Activated T-cell treated with anti-CD3 and anti-CD28 coated beads for 4 hours (primary cell): ENCODE measurements around the gene TREM2.
"Not testable (repeated sequence)": the region's sequence is repeated elsewhere in the genome, so short reads cannot be mapped to it uniquely, and the experiment has no call there.

Experiments used
- DNase-seq: peaks from one replicate; pipeline ENCODE4 v3.0.0-alpha.2; 2020

TREM2 gene

DNA sequence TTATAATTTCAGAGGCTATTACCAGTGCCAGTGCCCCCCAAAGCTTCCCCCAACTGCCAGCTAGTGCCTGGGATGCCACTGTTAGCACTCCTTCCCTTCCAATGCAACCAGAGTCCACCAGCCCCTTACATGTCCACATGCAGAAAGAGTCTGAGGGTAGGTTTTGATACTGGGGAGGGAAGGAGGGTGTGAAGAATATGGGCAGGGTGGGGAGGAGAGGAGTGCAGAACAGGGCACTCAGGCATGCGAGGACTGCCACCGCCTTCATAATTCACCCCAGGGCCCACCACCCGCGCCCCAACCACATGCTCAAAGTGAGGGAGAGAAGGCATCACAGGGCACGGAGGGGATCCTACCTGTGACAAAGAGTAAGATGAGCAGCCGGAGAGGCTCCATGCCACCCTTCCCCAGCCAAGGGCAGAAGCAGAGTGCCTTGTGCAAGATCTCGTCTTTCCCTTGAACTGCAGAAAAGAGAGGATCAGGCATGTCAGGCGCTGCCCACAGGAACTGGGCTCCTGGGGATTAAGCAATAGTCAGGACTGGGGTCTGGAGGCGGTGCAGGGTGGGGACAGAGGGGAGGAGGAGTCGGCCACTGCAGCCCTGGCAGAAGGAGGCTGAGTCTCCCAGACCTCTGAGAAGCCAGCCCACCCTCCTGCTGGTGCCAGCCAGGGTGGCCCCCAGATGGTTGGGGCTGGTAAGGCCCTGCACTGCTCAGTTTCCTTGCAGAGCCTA, at the start of gene TREM2:
Gene TREM2 (minus strand): TSS at position 430 of the 732 bp plus-strand sequence. CDS start 34 bp downstream, at position 396.
- DNase-seq = no peak

DNA sequence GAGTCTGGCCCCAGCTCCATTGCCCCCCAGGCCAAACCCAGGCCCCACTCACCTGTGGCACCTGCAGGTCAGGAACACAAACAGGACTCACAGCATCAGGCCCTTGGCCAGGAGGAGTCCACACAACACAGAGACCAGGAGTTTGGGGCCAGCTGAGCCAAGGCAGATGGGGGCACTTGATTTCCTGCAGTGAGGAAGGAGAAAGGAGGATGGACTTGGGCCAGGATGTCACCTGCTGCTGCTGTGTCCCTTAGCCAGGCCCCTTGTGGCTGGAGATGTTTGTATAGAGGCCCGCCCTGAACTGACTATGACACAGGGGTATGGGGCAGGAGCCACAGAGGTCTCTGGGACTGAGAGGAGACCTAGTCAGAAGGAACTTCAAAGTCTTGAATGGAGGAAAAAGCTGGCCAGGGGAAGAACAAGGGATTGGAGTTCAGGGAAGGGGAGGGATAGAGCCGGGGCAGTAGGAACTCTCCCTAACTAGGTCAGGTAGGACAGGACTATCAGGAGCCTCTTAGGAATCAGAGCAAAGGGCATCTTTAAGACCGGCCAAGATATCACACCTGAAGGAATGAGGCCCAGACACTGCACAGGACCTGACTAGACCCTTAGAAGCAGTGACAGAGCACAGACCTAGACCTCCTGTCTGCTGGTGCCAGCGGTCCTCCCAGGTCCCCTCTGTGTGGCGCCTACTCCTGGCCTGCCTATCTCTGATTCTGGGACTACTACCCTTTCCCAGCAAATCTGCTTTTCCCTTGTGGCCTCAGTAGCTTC, 46.8 kb upstream of the TREM2 start:
- DNase-seq = no peak

- DNase-seq = no peak
Observed at GRCh38 chr6:41208439-41209106, 45.7 kb upstream of the TREM2 start.

DNA sequence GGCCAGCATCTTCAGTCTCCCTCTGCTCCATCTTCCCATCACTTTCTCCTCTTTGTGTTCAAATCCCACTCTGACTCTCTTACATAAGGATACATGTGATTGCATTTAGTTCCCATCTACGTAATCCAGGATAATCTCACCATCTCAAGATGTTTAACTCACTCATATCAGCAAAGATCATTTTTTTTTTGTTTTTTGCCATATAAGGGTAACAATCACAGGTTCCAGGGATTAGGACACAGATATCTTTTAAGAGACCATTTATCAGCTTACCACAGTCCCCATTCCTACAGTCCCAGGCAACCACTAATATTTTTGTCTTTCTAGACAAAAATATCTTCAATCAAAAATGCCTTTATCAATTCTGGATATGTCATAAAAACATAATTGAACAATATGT, 41.2 kb upstream of the TREM2 start:
- no peak for DNase-seq

DNA sequence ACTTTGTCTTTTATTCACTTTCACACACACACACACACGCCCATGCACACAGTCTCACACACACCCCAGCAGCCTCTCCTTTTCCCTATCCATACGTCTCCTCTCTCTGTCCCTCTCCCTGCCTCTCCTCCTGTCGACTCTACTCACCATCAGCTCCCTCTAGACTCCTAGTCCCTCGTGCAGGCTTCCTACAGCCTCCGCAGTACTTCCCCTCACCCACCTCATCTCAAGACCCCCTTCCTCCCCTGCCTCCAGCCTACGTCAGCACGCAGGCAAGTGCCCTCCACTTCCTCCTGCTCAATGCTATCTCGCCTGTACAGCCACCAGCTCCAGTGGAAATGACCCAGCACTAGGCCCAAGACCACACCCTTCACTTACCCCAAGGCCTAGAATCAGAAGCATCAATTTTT, 38.9 kb upstream of the TREM2 start:
- DNase-seq = no peak

GRCh38 chr6:41200901-41201763, 38.2 kb upstream of the TREM2 start, which contains the start of gene TREML2:
Gene TREML2 (minus strand): TSS chr6:41201149. CDS start chr6:41201008, 141 bp downstream.
- no peak for DNase-seq

- peak; percentile 35 for DNase-seq
Observed at GRCh38 chr6:41200296-41200900, 37.5 kb upstream of the TREM2 start.

- no peak for DNase-seq
Observed at GRCh38 chr6:41199552-41200246, 36.8 kb upstream of the TREM2 start.

GRCh38 chr6:41197234-41197633, 34.3 kb upstream of the TREM2 start:
- DNase-seq = no peak

DNA sequence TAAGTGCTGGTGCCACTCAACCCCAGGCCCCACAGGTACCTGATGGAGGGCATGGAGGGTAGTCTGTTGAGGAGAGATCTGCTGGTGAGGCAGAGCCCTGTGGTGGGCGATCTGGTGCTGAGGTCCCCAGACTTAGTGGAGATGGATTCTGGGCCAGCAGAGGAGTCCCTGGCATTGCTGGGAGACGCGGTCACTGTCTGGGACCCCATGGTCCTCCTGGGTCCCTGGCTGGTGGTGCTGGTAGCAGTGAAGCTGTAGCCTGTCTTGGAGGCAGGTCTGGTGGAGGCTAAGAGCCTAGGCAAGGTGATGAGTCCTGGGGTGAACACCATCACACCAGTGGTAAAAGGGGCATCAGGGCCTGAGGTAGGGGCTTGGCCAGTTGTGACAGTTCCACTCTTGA, 31.5 kb upstream of the TREM2 start:
- no peak for DNase-seq

DNA sequence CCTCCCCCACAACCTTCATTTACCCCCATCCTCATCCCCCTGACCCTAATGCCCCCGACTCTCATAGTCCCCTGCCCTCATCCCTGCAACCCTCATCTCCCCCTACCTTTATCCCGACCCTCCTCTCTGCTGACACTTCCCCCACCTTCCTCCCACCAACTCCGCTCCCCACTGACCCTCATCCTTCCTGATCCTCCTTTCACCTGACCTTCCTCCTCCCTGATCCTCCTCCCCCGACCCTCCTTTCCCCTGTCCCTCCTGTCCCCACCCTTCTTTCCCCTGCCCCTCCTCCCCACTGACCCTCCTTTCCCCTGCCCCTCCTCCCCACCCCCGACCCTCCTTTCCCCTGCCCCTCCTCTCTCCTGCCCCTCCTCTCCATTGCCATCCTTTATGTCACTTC, 31.0 kb upstream of the TREM2 start:
- DNase-seq = no peak

DNA sequence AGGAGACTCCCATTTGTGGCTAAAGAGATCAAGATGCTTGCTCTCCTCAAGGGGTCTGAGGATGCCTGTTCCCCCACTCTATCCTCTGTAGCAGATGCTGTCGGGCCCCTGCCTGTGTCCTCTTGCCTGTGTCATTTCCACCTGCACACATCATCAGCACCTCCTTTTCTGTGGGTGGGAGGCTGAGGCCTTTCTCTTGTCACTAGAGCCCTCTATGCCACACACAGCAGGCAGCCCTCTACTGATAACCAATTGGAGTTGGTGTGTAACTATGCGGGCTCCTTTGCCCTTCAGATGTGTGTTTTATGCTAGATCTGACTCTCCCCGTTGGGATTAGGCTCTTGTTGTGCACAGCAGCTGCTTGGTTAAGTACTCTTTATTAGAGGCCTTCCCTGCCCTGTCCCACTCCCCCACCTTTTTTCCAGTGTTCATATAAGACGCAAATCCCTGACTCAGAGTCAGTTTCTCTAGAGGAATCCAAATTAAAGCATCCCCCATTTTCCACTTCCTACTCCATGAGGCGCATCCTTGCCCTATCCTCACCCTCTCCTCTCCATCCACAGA, 30.3 kb upstream of the TREM2 start:
- no peak for DNase-seq

- DNase-seq = no peak
Observed at GRCh38 chr6:41191569-41191968, 28.7 kb upstream of the TREM2 start.

DNA sequence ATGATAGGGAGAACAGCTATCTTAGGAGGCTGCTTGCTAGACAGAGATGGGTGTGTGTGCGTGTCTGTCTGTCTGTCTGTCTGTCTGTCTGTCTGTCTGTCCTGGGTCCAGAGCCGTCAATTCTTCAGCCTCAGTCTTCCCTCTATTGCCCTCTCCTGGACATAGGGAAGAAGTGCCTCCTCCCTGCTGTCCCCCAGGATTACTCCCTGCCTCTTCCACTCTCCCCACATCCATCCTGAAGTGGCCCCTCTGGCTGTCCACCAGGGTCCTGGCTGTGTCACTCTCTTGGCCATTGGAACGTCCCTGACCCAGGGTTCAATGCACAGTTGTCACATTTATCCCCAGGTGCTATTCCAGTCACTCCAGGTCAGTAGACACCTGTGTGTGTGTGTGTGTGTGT, 27.9 kb upstream of the TREM2 start:
- no peak for DNase-seq

DNA sequence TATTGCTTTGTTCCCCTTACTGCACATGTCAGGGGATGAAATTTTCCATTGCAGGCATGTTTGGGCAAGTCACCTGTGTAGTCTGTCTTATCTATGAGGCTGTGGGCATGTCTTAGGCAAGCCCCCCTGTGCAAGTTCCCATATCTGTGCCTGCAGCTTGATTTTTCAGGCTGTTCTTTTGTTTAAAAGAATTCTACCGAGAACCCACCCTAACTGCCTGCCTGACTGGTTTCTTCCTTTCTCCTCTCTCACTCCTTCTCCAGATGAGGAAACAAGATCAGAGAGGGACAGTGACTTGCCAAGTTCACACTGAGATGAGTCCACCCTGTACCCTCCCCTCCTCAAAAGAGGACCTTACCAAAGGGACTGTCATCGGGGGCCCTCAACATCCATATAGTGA, 27.1 kb upstream of the TREM2 start:
- DNase-seq = no peak

- not testable (repeated sequence) for DNase-seq
Observed at GRCh38 chr6:41189046-41189445, 26.1 kb upstream of the TREM2 start.

GRCh38 chr6:41187924-41188886, 25.3 kb upstream of the TREM2 start:
- DNase-seq = no peak

DNA sequence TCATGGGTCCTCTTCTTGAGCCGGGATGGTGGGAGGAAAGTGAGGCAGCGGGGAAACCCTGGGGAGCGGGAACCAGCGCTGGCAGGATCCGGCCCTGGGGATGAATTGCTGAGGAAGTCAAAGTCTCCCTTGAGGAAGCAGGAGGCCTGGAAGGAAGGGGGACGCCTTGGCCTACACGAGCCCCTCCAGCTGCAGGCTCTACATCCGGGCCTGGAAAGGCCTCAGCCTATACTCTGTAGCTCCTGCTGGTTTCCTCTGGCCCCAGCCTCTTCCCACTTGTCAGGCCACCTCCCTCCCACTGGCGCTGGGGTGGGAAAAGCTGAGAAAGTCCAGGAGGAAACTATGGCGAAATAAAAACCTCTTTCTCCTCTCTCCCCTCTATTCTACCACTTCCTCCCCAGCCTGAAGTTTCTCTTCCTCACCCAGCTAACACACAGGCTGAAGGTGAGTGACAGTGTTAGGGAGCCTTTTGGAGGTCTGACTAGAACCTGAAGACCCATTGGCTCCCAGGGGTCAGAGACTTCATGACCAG, 23.2 kb upstream of the TREM2 start:
- DNase-seq = no peak

DNA sequence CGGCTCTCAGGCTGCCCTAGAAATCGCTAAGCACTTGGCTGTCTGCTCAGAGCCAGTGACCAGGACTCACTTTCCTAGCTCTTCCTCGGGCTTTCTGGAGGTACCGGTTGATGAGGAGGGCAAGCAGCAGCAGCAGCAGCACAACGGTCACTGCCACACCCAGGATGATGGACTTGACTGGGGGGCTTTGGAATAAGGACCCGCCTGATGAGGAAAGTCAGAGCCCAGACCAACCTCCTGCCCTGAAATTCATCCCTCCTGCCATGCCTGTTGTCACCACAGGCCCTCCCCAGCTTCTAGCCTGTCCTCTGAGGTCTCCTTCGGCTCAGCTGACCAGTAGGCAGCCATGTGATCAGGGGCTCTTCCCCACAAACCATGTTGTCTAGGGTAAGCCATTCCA, 21.8 kb upstream of the TREM2 start:
- DNase-seq = no peak
